ENCODE data around the gene MYO5A.

GRCh38 chr15:52488830-52489229 lies 39.9 kb downstream of the MYO5A start:
- TF ChIP-seq NFRKB (IDR thresholded peaks at IDR 0.05), result no peak
- no peak for TF ChIP-seq ARNT (IDR thresholded peaks at IDR 0.05)
- no peak for TF ChIP-seq BHLHE40 (IDR thresholded peaks at IDR 0.05; ENCODE audit: borderline replicate concordance)
- no peak for TF ChIP-seq PKNOX1 (IDR thresholded peaks at IDR 0.05)
- no peak for TF ChIP-seq CTBP1 (IDR thresholded peaks at IDR 0.05; ENCODE audit: borderline replicate concordance)
- TF ChIP-seq L3MBTL2 (conservative IDR thresholded peaks at IDR 0.05), result no peak
